Skeletal muscle satellite cell (primary cell): ENCODE measurements around the gene FBXL16. TPM values are rescaled to one million over a fixed set of nuclear protein-coding genes. Genes with fewer than 3 reads are reported as not detected.
"Not testable (repeated sequence)": the region's sequence is repeated elsewhere in the genome, so short reads cannot be mapped to it uniquely, and the experiment has no call there.

Experiments
- H3K27me3 ChIP-seq: 2 replicates; pipeline ENCODE4 v1.7.0; 2013; ENCODE audit warnings: low read length; ENCODE audit not compliant: control insufficient read depth, insufficient read depth
- H3K36me3 ChIP-seq: 2 replicates; pipeline ENCODE4 v1.7.0; 2013; ENCODE audit warnings: mild to moderate bottlenecking, control low read depth, low read length; ENCODE audit not compliant: insufficient read depth
- H3K4me1 ChIP-seq: 2 replicates; pipeline ENCODE4 v1.7.0; 2013; ENCODE audit warnings: low read length; ENCODE audit not compliant: control insufficient read depth, insufficient read depth
- H3K4me2 ChIP-seq: 2 replicates; pipeline ENCODE4 v1.7.0; 2013; ENCODE audit warnings: mild to moderate bottlenecking, low read length
- H3K4me3 ChIP-seq: 2 replicates; pipeline ENCODE4 v1.7.0; 2013; ENCODE audit warnings: low read length
- H3K9ac ChIP-seq: 2 replicates; pipeline ENCODE4 v1.7.0; 2013; ENCODE audit warnings: mild to moderate bottlenecking, low read depth, low read length, moderate library complexity
- H3K9me3 ChIP-seq: replicated peaks from 2 replicates; pipeline ENCODE4 v1.7.0; 2013; ENCODE audit warnings: mild to moderate bottlenecking, control low read depth, low read length
- total RNA-seq: library from RNA; depleted of rRNA; stranded (reverse); fragments of >200 nt; gene quantifications from 2 replicates; pipeline ENCODE4 v1.2.3, GENCODE V29; 2012; rRNA removed

Gene FBXL16
- total RNA-seq, result 0.51 and 1.5 TPM in 2 replicates

- Histone ChIP-seq H3K9ac (no peak within 1 kb of the TSS), H3K4me2 (peak within 1 kb of the TSS; percentile 52), H3K4me1 (peaks cover 13% of the 10 kb centered on the region), H3K27me3 (peaks cover 81% of the 10 kb centered on the region), H3K4me3 (peak within 1 kb of the TSS; percentile 24), H3K36me3 (no peaks in the 10 kb centered on the region), H3K9me3 (no peaks in the 10 kb centered on the region)
Measured at GRCh38 chr16:705431-706188, at the start of gene FBXL16. TSS of gene FBXL16 (minus strand) at chr16:705801. CDS start at chr16:697405, 8,396 bp downstream.

GRCh38 chr16:754656-755055 lies 49.1 kb upstream of the FBXL16 start:
- H3K4me2 ChIP-seq, result no peak overlapping the region
- H3K4me3 ChIP-seq, result no peak overlapping the region

GRCh38 chr16:754121-754607 lies 48.6 kb upstream of the FBXL16 start:
- H3K4me1 ChIP-seq, H3K4me3 ChIP-seq, H3K36me3 ChIP-seq, H3K9ac ChIP-seq, H3K9me3 ChIP-seq, H3K4me2 ChIP-seq: not testable (repeated sequence)
- peaks cover 29% of the 10 kb centered on the region for H3K27me3 ChIP-seq

More at GRCh38 chr16:754656-755055, 49.1 kb upstream of the FBXL16 start:
- no peak overlapping the region for H3K9ac ChIP-seq
- peaks cover 29% of the 10 kb centered on the region for H3K27me3 ChIP-seq
- H3K36me3 ChIP-seq, result no peaks in the 10 kb centered on the region
- H3K4me1 ChIP-seq, result no peaks in the 10 kb centered on the region
- H3K9me3 ChIP-seq, result no peaks in the 10 kb centered on the region

GRCh38 chr16:752007-752312 lies 46.4 kb upstream of the FBXL16 start:
- no peaks in the 10 kb centered on the region for H3K9me3 ChIP-seq
- no peak overlapping the region for H3K9ac ChIP-seq
- peaks cover 29% of the 10 kb centered on the region for H3K27me3 ChIP-seq
- no peaks in the 10 kb centered on the region for H3K36me3 ChIP-seq
- no peaks in the 10 kb centered on the region for H3K4me1 ChIP-seq
- H3K4me2 ChIP-seq, result no peak overlapping the region
- H3K4me3 ChIP-seq, result no peak overlapping the region

GRCh38 chr16:751152-752006 lies 45.8 kb upstream of the FBXL16 start:
- Histone ChIP-seq H3K4me2 (no peak overlapping the region), H3K4me1 (no peaks in the 10 kb centered on the region), H3K9me3 (no peaks in the 10 kb centered on the region), H3K9ac (no peak overlapping the region), H3K36me3 (no peaks in the 10 kb centered on the region), H3K27me3 (peaks cover 29% of the 10 kb centered on the region), H3K4me3 (no peak overlapping the region)

GRCh38 chr16:750485-750884 lies 44.9 kb upstream of the FBXL16 start:
- no peak overlapping the region for H3K9ac ChIP-seq
- H3K36me3 ChIP-seq, result no peaks in the 10 kb centered on the region
- H3K9me3 ChIP-seq, result no peaks in the 10 kb centered on the region
- peaks cover 29% of the 10 kb centered on the region for H3K27me3 ChIP-seq
- no peaks in the 10 kb centered on the region for H3K4me1 ChIP-seq
- H3K4me3 ChIP-seq, result no peak overlapping the region
- H3K4me2 ChIP-seq, result no peak overlapping the region

GRCh38 chr16:749010-749409 lies 43.4 kb upstream of the FBXL16 start:
- Histone ChIP-seq H3K4me2 (no peak overlapping the region), H3K27me3 (peaks cover 29% of the 10 kb centered on the region), H3K9me3 (no peaks in the 10 kb centered on the region), H3K36me3 (no peaks in the 10 kb centered on the region), H3K4me1 (no peaks in the 10 kb centered on the region), H3K9ac (no peak overlapping the region), H3K4me3 (no peak overlapping the region)

- Histone ChIP-seq H3K36me3 (no peaks in the 10 kb centered on the region), H3K9ac (no peak overlapping the region), H3K27me3 (peaks cover 24% of the 10 kb centered on the region), H3K4me2 (no peak overlapping the region), H3K4me1 (no peaks in the 10 kb centered on the region), H3K9me3 (no peaks in the 10 kb centered on the region), H3K4me3 (no peak overlapping the region)
Measured at GRCh38 chr16:747978-748746, 42.6 kb upstream of the FBXL16 start.

- H3K4me3 ChIP-seq, result no peak overlapping the region
- H3K4me1 ChIP-seq, result no peaks in the 10 kb centered on the region
- no peaks in the 10 kb centered on the region for H3K9me3 ChIP-seq
- no peak overlapping the region for H3K9ac ChIP-seq
- no peaks in the 10 kb centered on the region for H3K36me3 ChIP-seq
- peaks cover 11% of the 10 kb centered on the region for H3K27me3 ChIP-seq
- H3K4me2 ChIP-seq, result no peak overlapping the region
Measured at GRCh38 chr16:746637-747036, 41.0 kb upstream of the FBXL16 start.

GRCh38 chr16:745739-746138 lies 40.1 kb upstream of the FBXL16 start:
- no peak overlapping the region for H3K9ac ChIP-seq
- H3K4me3 ChIP-seq, result no peak overlapping the region

GRCh38 chr16:743794-744500 lies 38.3 kb upstream of the FBXL16 start:
- no peaks in the 10 kb centered on the region for H3K36me3 ChIP-seq

More at GRCh38 chr16:745739-746138, 40.1 kb upstream of the FBXL16 start:
- Histone ChIP-seq H3K9me3 (no peaks in the 10 kb centered on the region), H3K4me1 (peaks cover 4% of the 10 kb centered on the region), H3K36me3 (no peaks in the 10 kb centered on the region), H3K27me3 (peaks cover 4% of the 10 kb centered on the region), H3K4me2 (no peak overlapping the region)

More at GRCh38 chr16:743794-744500, 38.3 kb upstream of the FBXL16 start:
- H3K27me3 ChIP-seq, result no peaks in the 10 kb centered on the region
- no peak overlapping the region for H3K4me2 ChIP-seq
- no peak overlapping the region for H3K4me3 ChIP-seq
- H3K9me3 ChIP-seq, result no peaks in the 10 kb centered on the region
- no peak overlapping the region for H3K9ac ChIP-seq
- peaks cover 11% of the 10 kb centered on the region for H3K4me1 ChIP-seq
